Measurements from ENCODE around the gene HOXA11.
A peak's percentile ranks its signal among the peaks of the same experiment; 100 is the strongest.

Gene HOXA11

DNA sequence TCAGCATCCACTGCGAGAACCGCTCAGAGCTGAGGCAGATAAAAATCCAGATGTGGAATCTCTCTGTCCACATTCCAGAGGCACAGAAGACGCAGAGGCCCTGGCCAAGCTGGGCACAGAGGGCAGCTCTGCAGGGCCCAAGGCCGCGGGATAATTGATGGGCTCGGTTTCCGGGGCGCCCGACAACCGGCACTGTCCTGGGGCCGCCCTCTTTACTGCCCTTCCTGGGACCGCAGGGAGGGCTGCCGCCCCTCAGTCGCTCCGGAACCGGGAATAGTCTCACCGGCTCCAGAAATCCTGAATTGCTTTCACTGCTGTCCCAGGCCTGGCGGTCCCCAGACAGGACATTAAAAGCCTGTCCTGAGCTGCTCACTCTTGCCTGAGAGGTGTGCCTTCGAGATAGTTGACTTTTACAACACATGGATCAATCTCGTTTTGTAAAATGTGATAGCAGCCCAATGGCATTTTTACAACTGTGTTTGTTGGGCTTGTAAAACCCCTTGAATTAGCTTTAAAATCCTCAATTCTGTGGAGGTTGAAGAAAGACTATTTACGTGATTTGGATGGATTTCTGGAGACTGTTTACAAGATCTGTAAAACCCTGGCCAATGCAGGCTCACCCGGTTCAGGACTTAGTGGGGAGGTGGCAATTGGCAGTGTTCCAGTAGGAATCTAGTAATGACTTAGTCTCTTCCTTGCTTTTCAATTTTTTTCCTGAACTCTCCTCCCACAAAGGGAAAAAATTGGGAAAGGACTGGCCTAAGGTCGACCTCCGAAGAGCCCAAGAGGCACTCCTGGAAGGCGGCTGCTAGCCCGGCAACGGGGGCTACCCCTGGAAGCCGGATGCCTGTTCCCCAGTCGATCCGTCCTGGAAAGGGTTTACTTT is 36.0 kb downstream of the HOXA11 start:
- H3K9me3 Mint-ChIP-seq: no peaks in the 10 kb centered on the region
- H3K4me1 Mint-ChIP-seq: peaks cover 60% of the 10 kb centered on the region
- H3K27ac Mint-ChIP-seq: peak overlapping the region; percentile 97 to 100 (median 99)
- H3K27me3 Mint-ChIP-seq (ENCODE audit: low read depth): no peaks in the 10 kb centered on the region
- TF ChIP-seq, protein P1, sequence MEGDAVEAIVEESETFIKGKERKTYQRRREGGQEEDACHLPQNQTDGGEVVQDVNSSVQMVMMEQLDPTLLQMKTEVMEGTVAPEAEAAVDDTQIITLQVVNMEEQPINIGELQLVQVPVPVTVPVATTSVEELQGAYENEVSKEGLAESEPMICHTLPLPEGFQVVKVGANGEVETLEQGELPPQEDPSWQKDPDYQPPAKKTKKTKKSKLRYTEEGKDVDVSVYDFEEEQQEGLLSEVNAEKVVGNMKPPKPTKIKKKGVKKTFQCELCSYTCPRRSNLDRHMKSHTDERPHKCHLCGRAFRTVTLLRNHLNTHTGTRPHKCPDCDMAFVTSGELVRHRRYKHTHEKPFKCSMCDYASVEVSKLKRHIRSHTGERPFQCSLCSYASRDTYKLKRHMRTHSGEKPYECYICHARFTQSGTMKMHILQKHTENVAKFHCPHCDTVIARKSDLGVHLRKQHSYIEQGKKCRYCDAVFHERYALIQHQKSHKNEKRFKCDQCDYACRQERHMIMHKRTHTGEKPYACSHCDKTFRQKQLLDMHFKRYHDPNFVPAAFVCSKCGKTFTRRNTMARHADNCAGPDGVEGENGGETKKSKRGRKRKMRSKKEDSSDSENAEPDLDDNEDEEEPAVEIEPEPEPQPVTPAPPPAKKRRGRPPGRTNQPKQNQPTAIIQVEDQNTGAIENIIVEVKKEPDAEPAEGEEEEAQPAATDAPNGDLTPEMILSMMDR (IDR thresholded peaks at IDR 0.05; ENCODE audit: unreplicated experiment in 3 of 3): no peak
- peak overlapping the region; percentile 95 to 98 (median 96) for H3K4me3 Mint-ChIP-seq
- peaks cover 68% of the 10 kb centered on the region for H3K36me3 Mint-ChIP-seq (ENCODE audit: low read depth)

DNA sequence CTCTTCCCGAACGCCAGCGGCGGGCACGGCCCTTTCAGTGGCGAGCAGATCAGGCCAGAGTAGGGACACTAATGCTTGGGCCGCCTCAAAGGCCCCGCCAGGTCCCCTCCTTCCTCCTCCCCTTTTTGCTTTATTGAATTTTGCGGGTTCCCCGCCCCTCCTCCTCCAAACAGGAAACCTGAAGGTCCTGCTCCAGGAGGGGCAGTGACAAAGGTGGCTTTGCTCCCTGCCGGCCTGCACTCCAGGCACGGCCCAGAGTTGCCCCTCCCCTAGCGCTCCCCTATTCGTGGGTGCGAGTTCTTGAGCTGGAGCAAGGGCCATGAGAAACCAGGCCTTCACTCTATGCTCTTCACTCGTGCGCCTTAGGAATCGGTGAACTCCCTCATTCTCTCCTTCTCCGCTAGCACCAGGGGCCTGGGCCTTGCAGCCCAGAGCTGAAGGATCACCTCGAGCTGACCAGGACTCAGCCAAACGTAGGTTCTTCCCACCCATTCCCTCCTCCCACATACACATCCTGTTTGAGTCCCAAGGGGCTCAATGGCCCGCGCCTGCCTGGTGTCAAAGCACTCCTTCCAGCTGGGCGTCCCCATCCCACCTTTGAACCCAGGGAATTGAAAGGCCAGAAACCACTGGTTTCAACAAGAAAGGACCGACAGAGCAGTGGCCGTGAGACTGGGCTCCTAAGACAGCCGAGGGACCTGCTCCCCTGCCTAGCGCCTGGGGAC is 36.8 kb downstream of the HOXA11 start:
- peaks cover 59% of the 10 kb centered on the region for H3K4me1 Mint-ChIP-seq
- H3K27ac Mint-ChIP-seq: peak overlapping the region; percentile 97 to 100 (median 99)
- peak overlapping the region; percentile 95 to 98 (median 96) for H3K4me3 Mint-ChIP-seq
- H3K27me3 Mint-ChIP-seq (ENCODE audit: low read depth): no peaks in the 10 kb centered on the region
- H3K9me3 Mint-ChIP-seq: no peaks in the 10 kb centered on the region
- H3K36me3 Mint-ChIP-seq (ENCODE audit: low read depth): peaks cover 71% of the 10 kb centered on the region
- TF ChIP-seq, protein P1 (IDR thresholded peaks at IDR 0.05; ENCODE audit: unreplicated experiment in 3 of 3): no peak

DNA sequence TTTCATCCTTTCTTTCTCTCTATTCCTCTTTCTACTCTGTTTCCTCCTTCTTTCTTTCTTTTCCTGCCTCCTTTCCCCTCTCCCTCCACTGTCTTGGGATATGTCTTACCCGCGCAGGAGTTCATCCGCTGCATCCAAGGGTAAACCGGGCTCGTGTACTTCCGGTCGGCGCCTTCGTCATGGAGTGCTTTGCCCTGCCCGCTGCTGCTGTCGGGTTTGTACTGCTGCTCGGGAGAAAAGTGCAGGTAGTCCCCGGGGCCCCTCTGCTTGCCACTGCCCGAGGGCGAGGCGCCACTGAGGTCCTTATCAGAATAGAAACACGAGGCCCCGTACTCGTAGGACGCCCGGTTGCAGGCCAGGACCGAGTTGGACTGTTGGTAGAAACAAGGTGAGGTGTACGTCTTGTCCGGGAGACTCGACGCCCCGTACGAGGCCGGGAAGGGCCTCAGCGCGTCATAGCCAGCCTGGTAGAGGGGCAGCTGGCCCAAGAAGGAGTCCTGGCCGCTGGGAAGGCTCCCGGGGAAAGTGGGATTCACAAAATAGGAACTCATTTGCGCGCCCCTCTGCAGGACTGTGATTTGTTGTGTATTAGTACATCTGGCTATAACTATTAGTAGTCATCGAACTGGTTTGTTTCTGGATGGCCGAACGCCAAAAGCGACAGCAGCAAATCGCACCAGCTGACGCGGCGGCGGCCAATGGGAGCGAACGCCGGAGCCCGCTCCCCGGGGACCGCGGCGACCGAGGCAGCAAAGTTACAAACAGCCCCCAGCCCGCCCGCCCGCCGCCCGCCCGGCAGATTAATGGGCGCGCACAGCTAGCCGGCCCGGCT is 37.6 kb downstream of the HOXA11 start, which contains the start of gene HOXA6:
Gene HOXA6, minus strand, starts transcription at position 576 of the 832 bp plus-strand sequence. Its CDS starts 25 bp downstream, at position 551.
- Mint-ChIP-seq H3K27ac (peak within 1 kb of the TSS; percentile 97 to 100 (median 99)), H3K4me3 (peak within 1 kb of the TSS; percentile 95 to 98 (median 96)), H3K9me3 (no peaks in the 10 kb centered on the region), H3K4me1 (peaks cover 57% of the 10 kb centered on the region), H3K27me3 (ENCODE audit: low read depth) (peaks cover 3% of the 10 kb centered on the region), H3K36me3 (ENCODE audit: low read depth) (peaks cover 77% of the 10 kb centered on the region)
- TF ChIP-seq, protein P1 (IDR thresholded peaks at IDR 0.05; ENCODE audit: unreplicated experiment in 3 of 3): no peak

DNA sequence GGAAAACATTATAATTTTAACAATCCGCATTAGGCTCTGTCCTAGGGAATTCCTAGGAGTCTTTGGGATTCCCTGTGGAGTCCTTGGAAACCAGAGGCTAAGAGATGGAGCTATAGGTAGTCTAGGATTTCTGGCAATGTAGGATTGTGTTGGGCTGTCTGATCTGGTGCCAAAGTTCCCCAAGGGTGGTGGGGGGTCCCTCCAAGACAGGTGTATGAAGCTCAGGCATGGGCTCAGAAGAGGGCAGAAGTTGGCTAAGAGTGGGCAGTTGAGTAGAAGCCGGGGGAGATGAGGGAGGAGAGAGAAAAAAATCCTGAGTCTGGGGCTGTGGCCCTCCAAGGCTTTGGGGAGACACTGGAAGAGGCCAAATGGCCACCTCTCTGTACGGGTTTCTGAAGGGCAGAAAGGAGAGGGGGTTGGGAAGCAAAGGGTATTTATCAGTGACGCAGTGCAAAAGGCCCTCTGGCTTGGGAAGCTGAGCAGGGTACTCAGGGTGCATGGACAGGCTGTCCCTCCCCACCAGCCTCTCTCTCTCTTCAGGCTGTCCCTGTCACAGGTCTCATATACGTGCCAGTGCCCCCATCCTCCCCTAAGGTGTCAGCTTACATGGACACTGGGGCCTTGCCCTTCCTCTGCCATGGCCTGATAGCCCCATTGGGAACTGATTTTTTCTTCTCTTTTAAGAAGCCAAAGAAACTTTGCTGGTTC is 38.4 kb downstream of the HOXA11 start:
- Mint-ChIP-seq H3K4me3 (peak overlapping the region; percentile 95 to 98 (median 96)), H3K27me3 (ENCODE audit: low read depth) (peaks cover 8% of the 10 kb centered on the region), H3K36me3 (ENCODE audit: low read depth) (peaks cover 82% of the 10 kb centered on the region), H3K4me1 (peaks cover 61% of the 10 kb centered on the region), H3K27ac (peak overlapping the region; percentile 97 to 100 (median 99)), H3K9me3 (no peaks in the 10 kb centered on the region)
- TF ChIP-seq, protein P1 (IDR thresholded peaks at IDR 0.05; ENCODE audit: unreplicated experiment in 3 of 3): no peak

DNA sequence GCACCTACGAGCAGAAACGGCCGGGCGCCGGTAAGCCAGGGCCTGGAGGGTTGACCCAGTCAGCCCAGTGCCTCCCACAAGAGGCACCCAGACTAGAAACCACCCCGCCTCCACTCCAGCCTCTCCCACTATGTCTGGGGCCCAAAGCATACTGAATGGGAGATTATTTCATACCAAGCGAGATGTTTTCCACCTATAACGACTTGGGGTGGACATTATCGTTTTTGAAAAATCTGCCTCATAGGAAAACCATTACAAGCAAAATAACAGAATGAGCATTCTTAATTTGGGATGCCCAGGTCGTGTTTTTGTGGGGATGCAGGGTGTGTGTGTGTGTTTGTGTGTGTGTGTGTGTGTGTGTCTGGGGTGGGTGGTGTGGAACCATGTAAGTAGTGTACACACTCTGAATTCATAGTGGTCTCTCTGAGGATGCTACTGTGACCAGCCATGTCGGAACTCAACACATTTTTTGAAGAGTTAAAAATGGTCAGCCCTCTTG is 39.1 kb downstream of the HOXA11 start:
- TF ChIP-seq, protein P1 (IDR thresholded peaks at IDR 0.05; ENCODE audit: unreplicated experiment in 3 of 3): no peak
- Mint-ChIP-seq H3K4me3 (peak overlapping the region; percentile 95 to 98 (median 96)), H3K4me1 (peaks cover 68% of the 10 kb centered on the region), H3K27ac (peak overlapping the region; percentile 97 to 100 (median 99)), H3K9me3 (no peaks in the 10 kb centered on the region), H3K36me3 (ENCODE audit: low read depth) (peaks cover 83% of the 10 kb centered on the region), H3K27me3 (ENCODE audit: low read depth) (peaks cover 10% of the 10 kb centered on the region)
